ENCODE measurements around the gene TSPAN4.

DNA sequence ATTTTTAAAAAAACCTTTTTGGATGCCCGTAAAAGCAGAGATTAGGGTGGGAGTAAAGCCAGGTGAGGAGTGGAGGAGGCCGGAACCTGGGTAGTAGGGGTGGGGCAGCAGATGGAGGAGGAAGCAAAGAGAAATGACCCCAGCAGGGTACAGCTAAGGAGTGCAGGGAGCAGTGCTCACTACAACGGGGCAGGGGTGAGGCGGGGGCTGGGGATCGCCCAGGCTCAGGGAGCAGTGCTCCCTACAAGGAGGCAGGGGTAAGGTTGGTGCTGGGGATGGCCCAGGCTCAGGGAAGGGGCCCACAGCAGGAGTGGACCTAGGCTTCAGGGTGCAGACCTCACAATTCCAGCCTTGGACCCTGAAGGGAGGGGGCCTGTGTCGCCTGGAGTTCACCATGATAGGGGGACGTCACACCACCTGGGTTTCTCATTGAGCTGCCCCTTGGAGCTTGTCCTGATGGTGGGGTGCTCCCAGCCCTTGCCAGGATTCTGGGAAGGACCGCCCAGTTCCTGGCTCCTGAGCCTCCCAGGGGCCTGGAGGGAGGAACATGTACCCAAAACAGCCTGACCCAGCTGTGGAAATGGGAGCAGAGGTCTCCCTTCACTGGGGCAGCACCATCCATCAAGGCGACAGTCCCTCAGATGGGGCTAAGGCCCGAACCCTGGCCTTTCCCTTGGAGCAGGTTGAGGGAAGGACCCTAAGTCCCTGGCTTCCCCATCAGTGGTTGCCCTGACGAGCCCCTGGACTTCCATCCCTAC lies 26.8 kb upstream of the TSPAN4 start:
- TF ChIP-seq CTCF (IDR thresholded peaks at IDR 0.05; ENCODE audit: borderline replicate concordance, extremely low read depth, low read length, poor library complexity, severe bottlenecking) (no peak), EZH2 (IDR thresholded peaks at IDR 0.05; ENCODE audit: borderline replicate concordance, low read depth, low read length, severe bottlenecking) (no peak)

Data from DND-41 (cell line).